Neural cell (in vitro differentiated cells): ENCODE data around the gene CIB4. TPM values are rescaled to one million over a fixed set of nuclear protein-coding genes. Genes with fewer than 3 reads are reported as not detected.

Experiments
- H2AFZ ChIP-seq: fragments of 200-600, 300-800 bp; sonication (generic), shearing (Covaris generic); 2 replicates; pipeline ENCODE4 v1.6.0; 2014; ENCODE audit warnings: low read depth, mild to moderate bottlenecking, antibody characterized with exemption, low read length, moderate library complexity
- H3F3A ChIP-seq: fragments of 200-600 bp; shearing (Covaris generic); 2 replicates; pipeline ENCODE4 v1.6.1; 2016; ENCODE audit warnings: mild to moderate bottlenecking, moderate library complexity, mixed read lengths, antibody characterized with exemption, low read length; ENCODE audit not compliant: insufficient read depth, poor library complexity, severe bottlenecking
- H3K27ac ChIP-seq: fragments of 200-600, 300-800 bp; sonication (generic), shearing (Covaris generic); 2 replicates; pipeline ENCODE4 v1.5.1; 2014; ENCODE audit warnings: mild to moderate bottlenecking, low read length, moderate library complexity
- H3K27me3 ChIP-seq: fragments of 300-800, 200-600 bp; sonication (generic), shearing (Covaris generic); 2 replicates; pipeline ENCODE4 v1.6.0; 2014; ENCODE audit warnings: mild to moderate bottlenecking, low read depth, low read length, moderate library complexity; ENCODE audit not compliant: insufficient read depth
- H3K36me3 ChIP-seq: fragments of 300-800, 200-600 bp; sonication (generic), shearing (Covaris generic); 2 replicates; pipeline ENCODE4 v1.5.1; 2014; ENCODE audit warnings: mild to moderate bottlenecking, antibody characterized with exemption, low read length, moderate library complexity; ENCODE audit not compliant: insufficient read depth
- H3K4me2 ChIP-seq: fragments of 300-800, 200-600 bp; sonication (generic), shearing (Covaris generic); 2 replicates; pipeline ENCODE4 v1.6.0; 2014; ENCODE audit warnings: mild to moderate bottlenecking, low read length
- H3K4me3 ChIP-seq: fragments of 300-800, 200-600 bp; sonication (generic), shearing (Covaris generic); 2 replicates; pipeline ENCODE4 v1.5.1; 2014; ENCODE audit warnings: mild to moderate bottlenecking, low read length, moderate library complexity
- H3K79me2 ChIP-seq: fragments of 200-600 bp; shearing (Covaris generic); replicated peaks from 2 replicates; pipeline ENCODE4 v1.6.0; 2014; ENCODE audit warnings: mild to moderate bottlenecking, low read length, moderate library complexity; ENCODE audit not compliant: insufficient read depth
- H3K9ac ChIP-seq: fragments of 300-800, 200-600 bp; sonication (generic), shearing (Covaris generic); 2 replicates; pipeline ENCODE4 v1.6.1; 2016; ENCODE audit warnings: mild to moderate bottlenecking, low read length, mixed read lengths
- H3K9me2 ChIP-seq: fragments of 200-600 bp; shearing (Covaris generic); 2 replicates; pipeline ENCODE4 v1.6.1; 2016; ENCODE audit warnings: mild to moderate bottlenecking, low read length, mixed read lengths; ENCODE audit not compliant: insufficient read depth
- H3K9me3 ChIP-seq: fragments of 200-600, 300-800 bp; sonication (generic), shearing (Covaris generic); 2 replicates; pipeline ENCODE4 v1.6.1; 2016; ENCODE audit warnings: mild to moderate bottlenecking, mixed run types, low read length, moderate library complexity, mixed read lengths
- H4K20me1 ChIP-seq: fragments of 200-600 bp; shearing (Covaris generic); 2 replicates; pipeline ENCODE4 v1.6.1; 2016; ENCODE audit warnings: mild to moderate bottlenecking, mixed run types; ENCODE audit not compliant: insufficient read depth
- EP300 ChIP-seq: fragments of 450-650 bp; conservative IDR thresholded peaks from 2 replicates; pipeline ENCODE4 v1.6.1; 2014; ENCODE audit warnings: antibody characterized with exemption, mild to moderate bottlenecking, moderate library complexity; ENCODE audit not compliant: poor library complexity, severe bottlenecking
- EZH2 ChIP-seq: fragments of 200-600, 300-800 bp; shearing (Covaris generic), sonication (generic); IDR thresholded peaks from 2 replicates; pipeline ENCODE4 v1.6.1; 2014; ENCODE audit warnings: antibody characterized with exemption, low read length, borderline replicate concordance, mild to moderate bottlenecking; ENCODE audit not compliant: insufficient read depth, poor library complexity, severe bottlenecking
- MXI1 ChIP-seq: fragments of 450-650 bp; conservative IDR thresholded peaks from 2 replicates; pipeline ENCODE4 v1.6.1; 2014; ENCODE audit warnings: antibody characterized with exemption, mild to moderate bottlenecking; ENCODE audit not compliant: poor library complexity, severe bottlenecking
- POLR2AphosphoS5 ChIP-seq: IDR thresholded peaks from 2 replicates; pipeline ENCODE4 v1.6.1; 2012
- RAD21 ChIP-seq: fragments of 450-650 bp; conservative IDR thresholded peaks from 2 replicates; pipeline ENCODE4 v1.6.1; 2014; ENCODE audit warnings: antibody characterized with exemption, mild to moderate bottlenecking, moderate library complexity
- REST ChIP-seq: IDR thresholded peaks from 2 replicates; pipeline ENCODE4 v1.6.1; 2012; ENCODE audit warnings: borderline replicate concordance
- SMC3 ChIP-seq: fragments of 450-650 bp; conservative IDR thresholded peaks from 2 replicates; pipeline ENCODE4 v1.6.1; 2014; ENCODE audit warnings: antibody characterized with exemption, mild to moderate bottlenecking, moderate library complexity; ENCODE audit not compliant: poor library complexity
- TAF1 ChIP-seq: IDR thresholded peaks from 2 replicates; pipeline ENCODE4 v1.6.1; 2012; ENCODE audit warnings: low read depth
- polyA plus RNA-seq: library from polyadenylated mRNA; depleted of rRNA; stranded (reverse); fragments of >200 nt; gene quantifications from 2 replicates; pipeline ENCODE4 v1.2.3, GENCODE V29; 2014
- TF ChIP-seq, protein P1 (sequence below): fragments of 450-650 bp; IDR thresholded peaks from 2 replicates; pipeline ENCODE4 v1.5.1; 2014; ENCODE audit warnings: antibody characterized with exemption, mild to moderate bottlenecking, moderate library complexity; ENCODE audit not compliant: poor library complexity, severe bottlenecking

Gene CIB4
- polyA plus RNA-seq, 1 donor from 2014 or later: not detected

GRCh38 chr2:26555246-26556133 is 85.7 kb downstream of the CIB4 start:
- Histone ChIP-seq H3K27ac (no peak overlapping the region), H3K9me3 (no peaks in the 10 kb centered on the region), H3K79me2 (no peaks in the 10 kb centered on the region), H3K9ac (no peak overlapping the region), H3K36me3 (no peaks in the 10 kb centered on the region), H3K27me3 (no peaks in the 10 kb centered on the region), H3K4me2 (no peak overlapping the region), H3K4me3 (no peak overlapping the region), H4K20me1 (no peaks in the 10 kb centered on the region), H3F3A (no peaks in the 10 kb centered on the region), H2AFZ (no peak overlapping the region), H3K9me2 (no peaks in the 10 kb centered on the region)
- TF ChIP-seq MXI1 (no peak), SMC3 (no peak), EZH2 (no peak), EP300 (no peak), RAD21 (no peak), REST (no peak), POLR2AphosphoS5 (no peak), TAF1 (no peak)
- TF ChIP-seq, protein P1, sequence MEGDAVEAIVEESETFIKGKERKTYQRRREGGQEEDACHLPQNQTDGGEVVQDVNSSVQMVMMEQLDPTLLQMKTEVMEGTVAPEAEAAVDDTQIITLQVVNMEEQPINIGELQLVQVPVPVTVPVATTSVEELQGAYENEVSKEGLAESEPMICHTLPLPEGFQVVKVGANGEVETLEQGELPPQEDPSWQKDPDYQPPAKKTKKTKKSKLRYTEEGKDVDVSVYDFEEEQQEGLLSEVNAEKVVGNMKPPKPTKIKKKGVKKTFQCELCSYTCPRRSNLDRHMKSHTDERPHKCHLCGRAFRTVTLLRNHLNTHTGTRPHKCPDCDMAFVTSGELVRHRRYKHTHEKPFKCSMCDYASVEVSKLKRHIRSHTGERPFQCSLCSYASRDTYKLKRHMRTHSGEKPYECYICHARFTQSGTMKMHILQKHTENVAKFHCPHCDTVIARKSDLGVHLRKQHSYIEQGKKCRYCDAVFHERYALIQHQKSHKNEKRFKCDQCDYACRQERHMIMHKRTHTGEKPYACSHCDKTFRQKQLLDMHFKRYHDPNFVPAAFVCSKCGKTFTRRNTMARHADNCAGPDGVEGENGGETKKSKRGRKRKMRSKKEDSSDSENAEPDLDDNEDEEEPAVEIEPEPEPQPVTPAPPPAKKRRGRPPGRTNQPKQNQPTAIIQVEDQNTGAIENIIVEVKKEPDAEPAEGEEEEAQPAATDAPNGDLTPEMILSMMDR: no peak

DNA sequence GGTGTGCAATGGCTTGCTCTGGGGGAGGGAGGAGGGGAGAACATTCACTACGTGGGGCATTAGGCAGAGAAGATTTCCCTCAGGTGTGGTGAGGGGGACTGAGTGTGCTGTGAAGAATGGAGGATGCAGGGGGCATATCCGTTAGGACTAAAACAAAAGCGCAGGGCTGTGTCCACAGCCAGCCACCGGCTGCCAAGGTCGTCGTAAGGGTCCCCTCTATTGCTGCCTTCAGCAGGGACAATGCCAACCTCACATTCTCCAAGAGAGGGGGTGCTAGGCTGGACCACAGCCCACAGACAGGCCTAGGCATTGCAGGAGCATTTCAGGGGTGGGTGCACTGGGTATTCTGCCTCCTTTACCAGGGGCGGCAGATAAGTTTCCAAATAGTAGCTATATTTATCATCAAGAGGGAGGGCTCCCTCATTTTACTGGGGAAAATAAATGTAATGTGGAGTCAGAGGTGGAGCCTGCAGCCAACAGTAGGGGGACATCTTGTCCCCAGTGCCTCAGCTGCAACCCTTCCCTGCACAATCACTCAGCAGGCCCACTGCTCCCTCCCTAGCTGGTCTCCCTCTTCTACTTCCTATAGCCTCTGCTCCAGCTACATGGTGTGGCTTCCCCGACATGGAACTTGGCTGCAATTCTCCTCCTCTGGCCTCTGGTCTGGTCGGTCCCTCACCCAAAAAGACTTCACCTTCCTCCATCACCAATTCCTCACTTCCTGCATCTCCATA is 88.4 kb downstream of the CIB4 start:
- no peaks in the 10 kb centered on the region for H3K9me3 ChIP-seq
- no peak for TF ChIP-seq SMC3
- no peak for TF ChIP-seq EP300
- TF ChIP-seq POLR2AphosphoS5: no peak
- no peak for TF ChIP-seq TAF1
- no peak for TF ChIP-seq EZH2
- TF ChIP-seq MXI1: no peak
- TF ChIP-seq REST: no peak
- TF ChIP-seq, protein P1: no peak
- no peak for TF ChIP-seq RAD21
- no peak overlapping the region for H3K4me2 ChIP-seq
- H3K79me2 ChIP-seq: no peaks in the 10 kb centered on the region
- no peak overlapping the region for H3K27ac ChIP-seq
- no peaks in the 10 kb centered on the region for H3F3A ChIP-seq
- H4K20me1 ChIP-seq: no peaks in the 10 kb centered on the region
- H3K36me3 ChIP-seq: no peaks in the 10 kb centered on the region
- no peak overlapping the region for H2AFZ ChIP-seq
- no peak overlapping the region for H3K9ac ChIP-seq
- no peak overlapping the region for H3K4me3 ChIP-seq
- no peaks in the 10 kb centered on the region for H3K9me2 ChIP-seq
- H3K27me3 ChIP-seq: no peaks in the 10 kb centered on the region
